GM12865 (cell line): Measurements from ENCODE around the gene RGS6.
A peak's percentile ranks its signal among the peaks of the same experiment; 100 is the strongest.

Source experiments
- DNase-seq: peaks from one replicate; pipeline ENCODE4 v3.0.0; 2010; ENCODE audit warnings: low read depth
- H3K4me3 ChIP-seq: 2 replicates; pipeline ENCODE4 v1.5.1; 2011; ENCODE audit warnings: mild to moderate bottlenecking, low read depth, low read length, control low read depth
- CTCF ChIP-seq: IDR thresholded peaks from 2 replicates; pipeline ENCODE4 v1.5.1; 2011; ENCODE audit warnings: low read length, control low read depth, low read depth, inconsistent platforms; ENCODE audit not compliant: insufficient read depth; ENCODE audit errors: missing control alignments

RGS6 gene

GRCh38 chr14:72519543-72519942 is 587.3 kb downstream of the RGS6 start:
- DNase-seq, result peak; percentile 60
- TF ChIP-seq CTCF, result no peak
- H3K4me3 ChIP-seq, result no peak overlapping the region

GRCh38 chr14:72521045-72521444 is 588.8 kb downstream of the RGS6 start:
- no peak overlapping the region for H3K4me3 ChIP-seq
- DNase-seq, result peak; percentile 78

GRCh38 chr14:72521968-72522741 is 589.9 kb downstream of the RGS6 start:
- peak; percentile 32 for DNase-seq
- TF ChIP-seq CTCF, result no peak
- no peak overlapping the region for H3K4me3 ChIP-seq

More at GRCh38 chr14:72521045-72521444, 588.8 kb downstream of the RGS6 start:
- TF ChIP-seq CTCF, result no peak

GRCh38 chr14:72522847-72523246 is 590.6 kb downstream of the RGS6 start:
- no peak for TF ChIP-seq CTCF
- no peak overlapping the region for H3K4me3 ChIP-seq
- DNase-seq, result no peak

GRCh38 chr14:72523424-72524294 is 591.4 kb downstream of the RGS6 start:
- no peak for TF ChIP-seq CTCF
- DNase-seq, result no peak
- no peak overlapping the region for H3K4me3 ChIP-seq

- no peak overlapping the region for H3K4me3 ChIP-seq
- DNase-seq, result no peak
- no peak for TF ChIP-seq CTCF
Measured at GRCh38 chr14:72524295-72524629, 592.0 kb downstream of the RGS6 start.
